GM18526 (cell line): ENCODE results near the gene ARHGAP27.

Experiments used
- POLR2A ChIP-seq: IDR thresholded peaks from 3 replicates; pipeline ENCODE4 v1.6.1; 2011; ENCODE audit not compliant: insufficient read length; ENCODE audit errors: extremely low read depth

Gene ARHGAP27

GRCh38 chr17:45410144-45411091, 22.3 kb downstream of the ARHGAP27 start:
- TF ChIP-seq POLR2A: peak; percentile 62

- no peak for TF ChIP-seq POLR2A
Measured at GRCh38 chr17:45409659-45410076, 23.0 kb downstream of the ARHGAP27 start.

GRCh38 chr17:45408611-45409421, 23.9 kb downstream of the ARHGAP27 start:
- no peak for TF ChIP-seq POLR2A

GRCh38 chr17:45406107-45406506, 26.6 kb downstream of the ARHGAP27 start:
- no peak for TF ChIP-seq POLR2A

GRCh38 chr17:45405250-45406086, 27.2 kb downstream of the ARHGAP27 start:
- TF ChIP-seq POLR2A: no peak

- no peak for TF ChIP-seq POLR2A
Measured at GRCh38 chr17:45404870-45405249, 27.8 kb downstream of the ARHGAP27 start.

GRCh38 chr17:45403906-45404490, 28.7 kb downstream of the ARHGAP27 start:
- no peak for TF ChIP-seq POLR2A

- no peak for TF ChIP-seq POLR2A
Measured at GRCh38 chr17:45402916-45403315, 29.8 kb downstream of the ARHGAP27 start.

GRCh38 chr17:45398800-45399199, 33.9 kb downstream of the ARHGAP27 start:
- no peak for TF ChIP-seq POLR2A

- TF ChIP-seq POLR2A: no peak
Measured at GRCh38 chr17:45397796-45398195, 34.9 kb downstream of the ARHGAP27 start.

- no peak for TF ChIP-seq POLR2A
Measured at GRCh38 chr17:45396496-45397205, 36.0 kb downstream of the ARHGAP27 start.

GRCh38 chr17:45395569-45396415, 36.9 kb downstream of the ARHGAP27 start:
- TF ChIP-seq POLR2A: no peak

- no peak for TF ChIP-seq POLR2A
Measured at GRCh38 chr17:45394913-45395568, 37.6 kb downstream of the ARHGAP27 start.
